ENCODE data around the gene NANOG.
"Not testable (repeated sequence)": the region's sequence is repeated elsewhere in the genome, so short reads cannot be mapped to it uniquely, and the experiment has no call there.

The NANOG gene

GRCh38 chr12:7756993-7757392 lies 32.2 kb upstream of the NANOG start:
- no peaks in the 10 kb centered on the region for H3K27me3 ChIP-seq
- intact Hi-C loops (cut with DNase I; ENCODE audit: low total_unique reads), result no loop called here

GRCh38 chr12:7758766-7759140 lies 30.4 kb upstream of the NANOG start:
- DNase-seq, result no peak
- Histone ChIP-seq H3K9me3 (no peaks in the 10 kb centered on the region), H3K4me3 (no peak overlapping the region), H3K27ac (no peak overlapping the region), H3K4me1 (no peaks in the 10 kb centered on the region), H3K27me3 (no peaks in the 10 kb centered on the region), H3K36me3 (no peaks in the 10 kb centered on the region)
- no peak for TF ChIP-seq CTCF (IDR thresholded peaks at IDR 0.05)
- intact Hi-C loops (cut with DNase I; ENCODE audit: low total_unique reads), result no loop called here

More at GRCh38 chr12:7756993-7757392, 32.2 kb upstream of the NANOG start:
- no peaks in the 10 kb centered on the region for H3K4me1 ChIP-seq
- H3K4me3 ChIP-seq, result no peak overlapping the region
- no peaks in the 10 kb centered on the region for H3K36me3 ChIP-seq
- no peak for DNase-seq
- H3K9me3 ChIP-seq, result no peaks in the 10 kb centered on the region
- TF ChIP-seq CTCF (IDR thresholded peaks at IDR 0.05), result no peak
- H3K27ac ChIP-seq, result no peak overlapping the region

- Histone ChIP-seq H3K4me3 (no peak overlapping the region), H3K27me3 (no peaks in the 10 kb centered on the region), H3K27ac (no peak overlapping the region), H3K4me1 (no peaks in the 10 kb centered on the region), H3K9me3 (no peaks in the 10 kb centered on the region), H3K36me3 (no peaks in the 10 kb centered on the region)
- no peak for DNase-seq
- intact Hi-C loops (cut with DNase I; ENCODE audit: low total_unique reads), result no loop called here
- no peak for TF ChIP-seq CTCF (IDR thresholded peaks at IDR 0.05)
These were observed 19.2 kb upstream of the NANOG start for GRCh38 chr12:7769999-7770398.

- H3K9me3 ChIP-seq, result no peaks in the 10 kb centered on the region
- no peaks in the 10 kb centered on the region for H3K27me3 ChIP-seq
- DNase-seq, result no peak
- no peaks in the 10 kb centered on the region for H3K36me3 ChIP-seq
- intact Hi-C loops (cut with DNase I; ENCODE audit: low total_unique reads), result no loop called here
- no peak overlapping the region for H3K27ac ChIP-seq
- TF ChIP-seq CTCF (IDR thresholded peaks at IDR 0.05), result no peak
- H3K4me1 ChIP-seq, result no peaks in the 10 kb centered on the region
- no peak overlapping the region for H3K4me3 ChIP-seq
These were observed 7.9 kb upstream of the NANOG start for GRCh38 chr12:7781274-7781673.

- H3K4me3 ChIP-seq, result no peak overlapping the region
- DNase-seq, result no peak
- no peaks in the 10 kb centered on the region for H3K9me3 ChIP-seq
- H3K4me1 ChIP-seq, result no peaks in the 10 kb centered on the region
- H3K27me3 ChIP-seq, result no peaks in the 10 kb centered on the region
- no peaks in the 10 kb centered on the region for H3K36me3 ChIP-seq
- no peak overlapping the region for H3K27ac ChIP-seq
- no peak for TF ChIP-seq CTCF (IDR thresholded peaks at IDR 0.05)
- intact Hi-C loops (cut with DNase I; ENCODE audit: low total_unique reads), result no loop called here
These were observed 7.1 kb upstream of the NANOG start for GRCh38 chr12:7782055-7782454.

GRCh38 chr12:7783433-7783832 lies 5.8 kb upstream of the NANOG start:
- H3K36me3 ChIP-seq; H3K27me3 ChIP-seq; DNase-seq; H3K4me3 ChIP-seq; intact Hi-C loops (cut with DNase I; ENCODE audit: low total_unique reads); H3K9me3 ChIP-seq; H3K27ac ChIP-seq; H3K4me1 ChIP-seq: not testable (repeated sequence)
